ENCODE data around the gene IL17RB. TPM values are rescaled to one million over a fixed set of nuclear protein-coding genes. Genes with fewer than 3 reads are reported as not detected.

IL17RB gene
- total RNA-seq, 1 donor from 2014 or later: 11.1 TPM

DNA sequence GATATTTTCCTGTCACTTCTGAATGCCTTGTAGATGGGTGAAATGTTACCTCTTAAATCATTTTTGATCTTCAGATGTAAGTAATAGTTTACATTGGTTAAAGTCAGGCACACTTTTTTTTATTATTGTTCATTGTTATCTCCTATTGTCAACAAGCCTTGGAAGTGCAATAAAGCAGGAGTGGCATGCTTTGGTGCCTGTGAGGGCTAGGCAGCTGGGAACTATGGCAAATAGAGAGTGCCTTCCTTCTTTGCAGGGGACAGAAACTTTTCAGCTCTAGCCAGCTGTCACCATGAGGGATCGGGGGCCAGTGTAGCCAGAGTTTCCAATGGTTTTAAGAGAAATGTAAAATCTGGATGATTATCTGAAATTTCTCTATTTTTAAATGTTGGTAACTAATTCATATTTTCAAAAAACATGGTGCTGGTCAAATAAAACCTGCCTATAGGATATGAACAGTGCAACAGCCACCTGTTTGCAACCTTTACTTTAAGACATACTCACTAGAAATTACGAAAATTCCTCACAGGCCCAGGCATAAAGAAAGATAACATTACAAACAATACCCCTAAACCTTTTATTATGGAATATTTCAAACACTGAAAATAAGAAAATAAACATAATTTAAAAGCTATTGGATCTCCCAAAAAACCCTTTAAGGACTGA, 54.4 kb downstream of the IL17RB start:
- Mint-ChIP-seq H3K27me3 (peaks cover 15% of the 10 kb centered on the region), H3K4me1 (ENCODE audit: low read depth) (peaks cover 7% of the 10 kb centered on the region)

DNA sequence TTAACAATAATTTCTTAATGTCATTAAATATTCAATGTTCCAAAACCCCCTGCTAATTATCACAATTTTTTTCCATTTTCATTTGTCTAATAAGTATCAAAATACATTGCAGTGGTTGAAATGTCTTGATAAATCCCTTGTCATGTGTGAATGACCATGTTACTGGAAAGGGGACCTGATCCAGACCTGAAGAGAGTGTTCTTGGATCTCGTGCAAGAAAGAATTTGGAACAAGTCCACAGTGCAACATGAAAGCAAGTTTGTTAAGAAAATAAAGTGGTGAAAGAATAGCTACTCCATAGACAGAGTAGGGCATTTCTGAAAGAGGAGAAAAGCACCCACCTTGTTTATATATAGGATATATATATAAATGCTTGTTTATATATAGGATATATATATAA, 55.7 kb downstream of the IL17RB start:
- TF ChIP-seq, protein P1, sequence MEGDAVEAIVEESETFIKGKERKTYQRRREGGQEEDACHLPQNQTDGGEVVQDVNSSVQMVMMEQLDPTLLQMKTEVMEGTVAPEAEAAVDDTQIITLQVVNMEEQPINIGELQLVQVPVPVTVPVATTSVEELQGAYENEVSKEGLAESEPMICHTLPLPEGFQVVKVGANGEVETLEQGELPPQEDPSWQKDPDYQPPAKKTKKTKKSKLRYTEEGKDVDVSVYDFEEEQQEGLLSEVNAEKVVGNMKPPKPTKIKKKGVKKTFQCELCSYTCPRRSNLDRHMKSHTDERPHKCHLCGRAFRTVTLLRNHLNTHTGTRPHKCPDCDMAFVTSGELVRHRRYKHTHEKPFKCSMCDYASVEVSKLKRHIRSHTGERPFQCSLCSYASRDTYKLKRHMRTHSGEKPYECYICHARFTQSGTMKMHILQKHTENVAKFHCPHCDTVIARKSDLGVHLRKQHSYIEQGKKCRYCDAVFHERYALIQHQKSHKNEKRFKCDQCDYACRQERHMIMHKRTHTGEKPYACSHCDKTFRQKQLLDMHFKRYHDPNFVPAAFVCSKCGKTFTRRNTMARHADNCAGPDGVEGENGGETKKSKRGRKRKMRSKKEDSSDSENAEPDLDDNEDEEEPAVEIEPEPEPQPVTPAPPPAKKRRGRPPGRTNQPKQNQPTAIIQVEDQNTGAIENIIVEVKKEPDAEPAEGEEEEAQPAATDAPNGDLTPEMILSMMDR (IDR thresholded peaks at IDR 0.05; ENCODE audit: unreplicated experiment): no peak
- H3K36me3 Mint-ChIP-seq (ENCODE audit: insufficient read depth): no peaks in the 10 kb centered on the region
- H3K27ac Mint-ChIP-seq: no peak overlapping the region
- H3K9me3 Mint-ChIP-seq (ENCODE audit: low read depth): peaks cover 4% of the 10 kb centered on the region
- no peak overlapping the region for H3K4me3 Mint-ChIP-seq (ENCODE audit: low read depth)
- peaks cover 7% of the 10 kb centered on the region for H3K4me1 Mint-ChIP-seq (ENCODE audit: low read depth)
- H3K27me3 Mint-ChIP-seq: peaks cover 17% of the 10 kb centered on the region
- no peak for DNase-seq (ENCODE audit: low spot score, unreplicated experiment)

More for the DNA sequence above, 54.4 kb downstream of the IL17RB start:
- Mint-ChIP-seq H3K4me3 (ENCODE audit: low read depth) (no peak overlapping the region), H3K36me3 (ENCODE audit: insufficient read depth) (no peaks in the 10 kb centered on the region), H3K27ac (no peak overlapping the region), H3K9me3 (ENCODE audit: low read depth) (no peaks in the 10 kb centered on the region)
- DNase-seq (ENCODE audit: low spot score, unreplicated experiment): no peak
- TF ChIP-seq, protein P1 (IDR thresholded peaks at IDR 0.05; ENCODE audit: unreplicated experiment): no peak

DNA sequence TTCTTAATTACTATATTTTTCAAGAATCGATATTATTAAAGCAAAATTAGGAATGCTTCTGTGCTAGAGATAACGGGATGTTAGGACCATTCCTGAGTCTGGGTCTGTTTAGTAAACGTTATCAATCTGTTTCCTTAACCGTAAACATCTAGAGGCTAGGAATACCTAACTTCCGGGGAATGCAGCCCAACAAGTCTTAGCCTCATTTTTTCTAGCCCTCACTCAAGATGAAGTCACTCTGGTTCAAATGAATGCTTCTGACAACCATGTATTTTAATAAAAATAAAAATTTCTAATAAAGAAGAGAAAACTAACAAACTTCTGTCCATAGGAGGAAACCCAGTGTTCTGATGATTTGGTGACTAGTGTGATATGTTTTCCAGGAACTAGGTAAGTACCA, 56.3 kb downstream of the IL17RB start:
- Mint-ChIP-seq H3K36me3 (ENCODE audit: insufficient read depth) (no peaks in the 10 kb centered on the region), H3K27me3 (peaks cover 11% of the 10 kb centered on the region), H3K9me3 (ENCODE audit: low read depth) (peaks cover 4% of the 10 kb centered on the region), H3K4me1 (ENCODE audit: low read depth) (peaks cover 7% of the 10 kb centered on the region), H3K27ac (no peak overlapping the region), H3K4me3 (ENCODE audit: low read depth) (no peak overlapping the region)
- DNase-seq (ENCODE audit: low spot score, unreplicated experiment): no peak
- TF ChIP-seq, protein P1 (IDR thresholded peaks at IDR 0.05; ENCODE audit: unreplicated experiment): no peak

DNA sequence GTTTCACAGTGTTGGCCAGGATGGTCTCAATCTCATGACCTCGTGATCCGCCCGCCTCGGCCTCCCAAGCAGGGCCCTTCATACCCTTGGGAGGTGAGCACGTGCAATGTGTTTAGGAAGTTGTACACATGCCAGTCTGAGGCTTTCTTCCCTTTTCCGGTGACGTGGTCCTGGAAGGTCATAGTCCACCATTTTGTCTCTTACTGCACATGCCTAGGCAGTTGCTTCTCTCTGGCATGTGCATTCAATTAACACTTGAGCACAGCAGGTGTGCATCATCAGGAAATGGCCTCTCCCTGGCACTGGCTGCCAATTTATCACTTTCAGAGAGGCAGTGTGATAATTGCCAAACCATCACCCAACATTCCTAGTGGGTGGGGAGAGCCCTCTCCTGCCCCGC, 67.0 kb downstream of the IL17RB start:
- no peak overlapping the region for H3K4me3 Mint-ChIP-seq (ENCODE audit: low read depth)
- no peak overlapping the region for H3K27ac Mint-ChIP-seq
- H3K36me3 Mint-ChIP-seq (ENCODE audit: insufficient read depth): no peaks in the 10 kb centered on the region
- H3K9me3 Mint-ChIP-seq (ENCODE audit: low read depth): peaks cover 4% of the 10 kb centered on the region
- H3K4me1 Mint-ChIP-seq (ENCODE audit: low read depth): no peaks in the 10 kb centered on the region
- TF ChIP-seq, protein P1 (IDR thresholded peaks at IDR 0.05; ENCODE audit: unreplicated experiment): no peak
- peaks cover 30% of the 10 kb centered on the region for H3K27me3 Mint-ChIP-seq
- DNase-seq (ENCODE audit: low spot score, unreplicated experiment): no peak

Other genes starting within 250 kb of the IL17RB start
- 17.7 and 17.9 TPM in 2 replicates for gene CHDH, start 149 bp upstream of the IL17RB start, total RNA-seq
- 55.1 and 60.8 TPM in 2 replicates for gene ACTR8, start 35.6 kb downstream of the IL17RB start, total RNA-seq
- 40.2 and 44.2 TPM in 2 replicates for gene SELENOK, start 45.3 kb downstream of the IL17RB start, total RNA-seq